Small intestine (tissue), 7 donors: ENCODE measurements around the gene CLK2. TPM values are rescaled to one million over a fixed set of nuclear protein-coding genes. Genes with fewer than 3 reads are reported as not detected.
A peak's percentile ranks its signal among the peaks of the same experiment; 100 is the strongest.
"Not testable (repeated sequence)": the region's sequence is repeated elsewhere in the genome, so short reads cannot be mapped to it uniquely, and the experiment has no call there.

ENCODE experiments used
- DNase-seq, 2 donors: peaks; one replicate each; pipeline versions ENCODE4 v3.0.0 to v3.0.0-alpha.2; 2013
- FAIRE-seq: peaks from 2 replicates; lab custom pipeline; 2012; peaks lifted over from hg19 to GRCh38; lab: Jason Lieb, UNC
- H3K27ac ChIP-seq, 3 donors: one replicate each; pipeline ENCODE4 v1.5.1; 2013; ENCODE audit warnings: low read length in 2 of 3, mild to moderate bottlenecking in 2 of 3, control low read depth in 1 of 3, inconsistent platforms in 1 of 3, low read depth in 1 of 3, moderate library complexity in 1 of 3
- H3K27me3 ChIP-seq, 3 donors: one replicate each; pipeline ENCODE4 v1.6.1; 2013; ENCODE audit warnings: low read length in 3 of 3, inconsistent platforms in 1 of 3; ENCODE audit not compliant: control insufficient read depth in 3 of 3, insufficient read depth in 3 of 3
- H3K36me3 ChIP-seq, 3 donors: one replicate each; pipeline ENCODE4 v1.6.1; 2013; ENCODE audit warnings: low read length in 3 of 3, inconsistent platforms in 1 of 3, low read depth in 1 of 3, mild to moderate bottlenecking in 1 of 3, moderate library complexity in 1 of 3; ENCODE audit not compliant: control insufficient read depth in 3 of 3, insufficient read depth in 2 of 3
- H3K4me1 ChIP-seq, 3 donors: one replicate each; pipeline ENCODE4 v1.6.1; 2013; ENCODE audit warnings: low read length in 2 of 3, inconsistent platforms in 1 of 3, low read depth in 1 of 3, mild to moderate bottlenecking in 1 of 3, moderate library complexity in 1 of 3; ENCODE audit not compliant: control insufficient read depth in 3 of 3, insufficient read depth in 2 of 3
- H3K4me3 ChIP-seq, 3 donors: one replicate each; pipeline ENCODE4 v1.5.1; 2013; ENCODE audit warnings: low read length in 3 of 3, control low read depth in 1 of 3, inconsistent platforms in 1 of 3, low read depth in 1 of 3, mild to moderate bottlenecking in 1 of 3, moderate library complexity in 1 of 3
- H3K9me3 ChIP-seq, 2 donors: one replicate each; pipeline ENCODE4 v1.6.1; 2013; ENCODE audit warnings: low read depth in 1 of 2, low read length in 1 of 2; ENCODE audit not compliant: control insufficient read depth in 2 of 2, insufficient read depth in 1 of 2
- WGBS, 3 donors: extraction: QIAGEN DNeasy Blood & Tissue Kit; methylation state at CpG; one replicate each; pipeline ENCODE4 v1.1.7; 2013; 5-methylcytosine and 5-hydroxymethylcytosine counted together
- polyA plus RNA-seq, 4 donors: library from polyadenylated mRNA; stranded (reverse) in 3 of 4; unstranded in 1 of 4; fragments of 200-250 nt in 3 of 4; fragments of 120-200 nt in 1 of 4; gene quantifications; one replicate each; pipeline versions ENCODE4 v1.2.1 to v1.2.3, GENCODE V29; 2013
- donor health status: healthy with polysubstance abuse.
- donor health status: control.
- donor health status: control.
- donor health status: Bipolar disorder and iron deficiency.
- donor health status: healthy.

CLK2 gene
- polyA plus RNA-seq, 4 donors, result 27.0 to 66.9 (median 37.7) TPM

DNA sequence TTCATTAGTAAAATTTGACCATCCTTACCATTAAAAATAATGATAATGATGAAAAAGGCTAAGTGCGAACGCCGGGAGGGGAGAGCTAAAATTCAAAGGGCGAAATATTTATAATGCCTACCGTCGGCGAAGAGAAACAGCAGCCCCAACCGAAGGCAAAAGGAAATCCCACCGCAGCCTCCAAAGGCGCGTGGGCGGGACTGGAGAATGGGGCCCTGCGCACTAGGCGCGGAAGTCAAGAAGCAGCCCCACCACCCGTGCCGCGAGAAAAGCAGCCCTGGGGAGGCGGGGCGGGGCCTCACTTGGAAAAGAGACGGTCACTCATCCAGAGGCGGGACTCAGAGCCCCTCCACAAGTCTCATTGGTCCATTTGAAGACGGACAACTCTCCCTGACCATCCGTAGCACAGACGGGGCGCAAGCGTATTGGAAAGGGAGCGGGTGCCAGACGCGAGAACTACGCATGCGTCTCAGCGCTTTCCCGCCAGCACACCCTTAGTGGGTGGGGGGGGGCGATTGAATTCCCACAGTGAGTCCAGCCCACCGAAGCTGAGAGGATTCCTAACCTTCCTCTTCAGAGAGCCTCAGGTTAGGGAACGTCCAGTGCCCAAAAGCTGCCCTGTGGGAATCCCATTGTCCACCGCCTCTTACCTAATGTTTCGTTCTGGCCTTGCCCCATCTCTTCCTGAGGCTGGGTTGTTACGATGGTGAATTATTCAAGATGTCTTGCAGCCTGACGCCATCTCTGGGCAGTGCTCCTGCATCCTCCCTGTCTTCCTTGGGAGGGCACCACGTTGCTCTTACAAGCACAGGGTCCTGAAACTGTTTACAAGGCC is 45.8 kb downstream of the CLK2 start:
- no peak for FAIRE-seq
- H3K27me3 ChIP-seq, result no peaks in the 10 kb centered on the region
- peak overlapping the region; percentile 70 to 90 (median 79) for H3K27ac ChIP-seq
- DNase-seq, result peak; percentile 98 to 100
- no peaks in the 10 kb centered on the region for H3K9me3 ChIP-seq
- H3K4me3 ChIP-seq, result peak overlapping the region; percentile 17 to 61 (median 56)
- 1 to 3% (median 2%) methylated on average over 41 to 42 of the region's 42 CpGs for WGBS, 3 donors
- H3K36me3 ChIP-seq, result no peaks in the 10 kb centered on the region
- H3K4me1 ChIP-seq, result peaks cover 0 to 15% (median 0%) of the 10 kb centered on the region in 3 donors

DNA sequence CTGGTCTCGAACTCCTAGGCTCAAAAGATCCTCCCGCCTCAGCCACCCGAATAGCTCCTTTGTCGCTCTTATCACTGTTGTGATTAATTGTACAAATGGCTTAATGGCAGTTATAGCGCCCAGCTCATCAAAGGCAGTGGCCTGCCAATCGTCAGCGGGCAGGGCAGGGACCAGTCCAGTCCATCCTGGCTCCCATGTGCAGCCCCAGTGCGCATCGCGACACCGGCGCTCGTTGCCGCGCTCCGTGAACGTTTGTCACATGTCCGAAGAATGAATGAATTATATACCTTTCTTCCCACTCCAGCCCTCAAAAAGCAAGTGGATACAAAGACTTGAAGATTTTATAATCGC is 46.4 kb downstream of the CLK2 start:
- peaks cover 0 to 15% (median 0%) of the 10 kb centered on the region in 3 donors for H3K4me1 ChIP-seq
- H3K9me3 ChIP-seq, result no peaks in the 10 kb centered on the region
- 0 to 1% (median 0%) methylated on average over 19 of the region's 19 CpGs for WGBS, 3 donors
- H3K4me3 ChIP-seq, result peak overlapping the region; percentile 17 to 61 (median 56)
- H3K36me3 ChIP-seq, result no peaks in the 10 kb centered on the region
- FAIRE-seq (no peak), DNase-seq (peak; percentile 75 to 83)
- no peaks in the 10 kb centered on the region for H3K27me3 ChIP-seq
- H3K27ac ChIP-seq, result peak overlapping the region; percentile 70 to 90 (median 79)

DNA sequence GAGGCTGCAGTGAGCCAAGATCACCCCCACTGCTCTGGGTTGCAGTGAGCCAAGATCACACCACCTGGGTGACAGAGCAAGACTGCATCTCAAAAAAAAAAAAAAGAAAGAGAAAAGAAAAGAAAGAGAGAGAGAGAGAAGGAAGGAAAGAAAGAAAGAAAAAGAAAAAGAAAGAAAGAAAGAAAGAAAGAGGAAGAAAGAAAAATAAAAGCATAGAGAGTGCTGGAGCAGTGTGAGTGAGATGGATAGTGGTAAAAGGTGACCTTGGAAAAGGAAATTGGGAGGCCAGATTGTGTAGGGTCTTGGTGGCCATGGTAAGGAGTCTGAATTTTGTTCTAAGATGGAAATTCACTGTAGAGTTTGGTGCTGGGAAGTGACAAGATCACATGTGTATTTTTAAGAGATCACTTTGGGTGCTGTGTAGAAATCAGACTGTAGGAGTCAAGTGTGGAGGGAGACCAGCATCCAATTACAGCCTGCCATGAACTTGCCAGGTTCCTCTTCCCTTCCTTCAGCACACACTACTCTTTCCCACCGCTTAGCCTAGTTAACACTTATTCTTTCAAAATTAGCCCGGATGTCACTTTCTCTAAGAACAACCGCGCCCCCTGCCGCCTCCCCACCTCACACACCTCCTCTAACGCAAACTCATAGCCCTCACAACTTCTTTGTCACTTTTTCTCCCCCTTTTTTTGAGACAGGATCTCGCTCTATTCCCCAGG is 47.0 kb downstream of the CLK2 start:
- Histone ChIP-seq H3K27me3 (no peaks in the 10 kb centered on the region), H3K9me3 (no peaks in the 10 kb centered on the region), H3K4me3 (peak overlapping the region; percentile 17 to 61 (median 56)), H3K4me1 (peaks cover 0 to 15% (median 0%) of the 10 kb centered on the region in 3 donors), H3K36me3 (no peaks in the 10 kb centered on the region), H3K27ac (peak overlapping the region in 2 of 3 donors; percentile 79 to 90)
- WGBS, 3 donors, result 0 to 1% (median 0%) methylated on average over 7 of the region's 7 CpGs
- DNase-seq, result peak in 1 of 2 donors; percentile 76
- no peak for FAIRE-seq

DNA sequence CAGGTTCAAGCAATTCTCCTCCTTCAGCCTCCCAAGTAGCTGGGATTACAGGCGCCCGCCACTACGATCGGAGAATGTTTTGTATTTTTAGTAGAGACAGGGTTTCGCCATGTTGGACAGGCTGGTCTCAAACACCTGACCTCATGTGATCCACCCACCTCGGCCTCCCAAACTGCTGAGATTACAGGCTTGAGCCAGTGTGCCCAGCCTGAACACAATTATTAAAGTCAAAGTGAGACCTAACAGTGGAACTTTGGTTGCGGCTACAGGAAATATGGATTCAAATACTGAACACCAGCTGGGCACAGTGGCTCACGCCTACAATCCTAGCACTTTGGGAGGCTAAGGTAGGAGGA is 47.9 kb downstream of the CLK2 start:
- H3K27ac ChIP-seq, result not testable (repeated sequence)

DNA sequence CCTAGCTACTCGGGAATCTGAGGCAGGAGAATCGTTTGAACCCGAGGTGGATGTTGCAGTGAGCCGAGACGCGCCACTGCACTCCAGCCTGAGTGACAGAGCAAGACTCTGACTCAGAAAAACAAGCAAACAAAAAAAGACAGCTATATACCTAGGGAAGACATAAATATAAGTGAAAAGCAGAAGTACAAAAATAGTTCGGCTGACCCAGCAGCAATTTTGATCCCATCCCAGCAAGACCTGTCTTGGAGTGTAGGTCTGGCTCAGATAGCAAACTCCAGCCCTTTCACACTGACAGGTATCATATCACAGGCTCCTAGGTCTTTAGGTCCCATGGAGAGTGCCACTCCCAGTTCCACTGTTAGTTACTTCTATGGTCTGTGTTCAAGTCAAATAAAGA is 50.3 kb downstream of the CLK2 start:
- no peaks in the 10 kb centered on the region for H3K36me3 ChIP-seq
- no peak overlapping the region for H3K27ac ChIP-seq
- no peaks in the 10 kb centered on the region for H3K9me3 ChIP-seq
- FAIRE-seq (no peak), DNase-seq (no peak)
- H3K4me3 ChIP-seq, result no peak overlapping the region
- H3K4me1 ChIP-seq, result peaks cover 0 to 20% (median 0%) of the 10 kb centered on the region in 3 donors
- H3K27me3 ChIP-seq, result no peaks in the 10 kb centered on the region
- WGBS, 3 donors, result 77 to 92% (median 86%) methylated on average over 7 of the region's 7 CpGs

More for the DNA sequence above, 47.9 kb downstream of the CLK2 start:
- H3K4me1 ChIP-seq, result peaks cover 0 to 15% (median 0%) of the 10 kb centered on the region in 3 donors
- WGBS, 3 donors, result 93 to 96% (median 95%) methylated on average over 8 of the region's 8 CpGs
- not testable (repeated sequence) for H3K4me3 ChIP-seq, H3K9me3 ChIP-seq, H3K27me3 ChIP-seq, DNase-seq, FAIRE-seq, H3K36me3 ChIP-seq

DNA sequence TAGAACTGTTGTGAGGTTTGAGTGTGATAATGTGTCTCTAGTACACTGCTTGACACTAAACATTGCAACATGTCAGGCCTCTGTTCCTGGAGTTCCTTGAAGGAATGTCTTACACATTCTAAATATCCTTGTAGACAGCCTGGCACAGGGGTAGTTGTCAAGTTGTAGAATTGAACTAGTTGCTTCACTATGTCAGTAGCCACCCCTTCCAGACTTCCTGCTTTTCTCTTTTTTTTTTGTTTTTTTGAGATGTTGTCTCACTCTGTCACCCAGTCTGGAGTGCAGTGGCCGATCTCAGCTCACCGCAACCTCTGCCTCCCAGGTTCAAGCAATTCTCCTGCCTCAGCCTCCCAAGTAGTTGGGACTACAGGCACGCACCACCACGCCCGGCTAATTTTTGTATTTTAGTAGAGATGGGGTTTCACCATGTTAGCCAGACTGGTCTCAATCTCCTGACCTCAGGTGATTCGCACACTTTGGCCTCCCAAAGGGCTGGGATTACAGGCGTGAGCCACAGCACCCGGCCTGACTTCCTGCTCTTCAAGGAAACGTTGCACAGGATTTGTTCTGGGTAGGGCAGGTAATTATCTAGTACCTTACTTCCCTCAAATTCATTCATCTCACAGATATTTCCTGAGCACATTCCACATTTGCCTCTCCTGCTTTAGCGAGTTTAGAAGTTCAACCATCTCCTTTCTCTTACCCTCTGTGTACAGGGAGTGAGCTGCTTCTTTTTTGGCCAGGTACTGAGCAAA is 52.9 kb downstream of the CLK2 start:
- not testable (repeated sequence) for H3K4me3 ChIP-seq, FAIRE-seq, H3K27me3 ChIP-seq, H3K9me3 ChIP-seq
- DNase-seq, result peak in 1 of 2 donors; percentile 77
- Histone ChIP-seq H3K4me1 (peaks cover 0 to 10% (median 0%) of the 10 kb centered on the region in 3 donors), H3K36me3 (peaks cover 0 to 13% (median 0%) of the 10 kb centered on the region in 3 donors), H3K27ac (peak overlapping the region in 2 of 3 donors; percentile 37 to 51)
- 61 to 72% (median 72%) methylated on average over 10 of the region's 10 CpGs for WGBS, 3 donors

DNA sequence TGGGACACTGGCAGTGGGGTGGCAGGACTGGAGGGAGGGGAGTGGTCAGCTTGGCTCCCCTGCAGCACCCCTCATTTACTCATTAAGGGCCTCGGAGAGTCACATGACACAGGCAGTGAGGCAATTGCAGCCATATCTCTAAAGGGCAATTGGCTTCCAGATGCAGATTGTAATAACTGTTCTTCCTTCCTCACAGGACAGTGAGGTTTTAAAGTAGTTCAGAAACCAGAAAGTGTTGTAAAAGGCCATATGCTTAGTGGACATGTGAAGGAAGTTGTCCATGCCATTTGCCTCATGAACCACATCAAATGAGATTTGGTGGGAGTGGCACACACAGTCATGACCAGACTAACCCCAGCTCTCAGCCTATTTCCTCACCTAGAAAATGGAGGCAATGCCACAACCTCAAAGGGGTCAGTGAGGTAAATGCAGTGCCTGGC is 53.7 kb downstream of the CLK2 start:
- peaks cover 0 to 7% (median 0%) of the 10 kb centered on the region in 3 donors for H3K4me1 ChIP-seq
- 5 to 20% (median 15%) methylated on average over 1 of the region's 1 CpG for WGBS, 3 donors
- H3K27me3 ChIP-seq, result no peaks in the 10 kb centered on the region
- peak overlapping the region in 1 of 3 donors; percentile 43 for H3K4me3 ChIP-seq
- H3K27ac ChIP-seq, result peak overlapping the region in 2 of 3 donors; percentile 51 to 71
- FAIRE-seq (no peak), DNase-seq (peak; percentile 38 to 87)
- peaks cover 0 to 21% (median 0%) of the 10 kb centered on the region in 3 donors for H3K36me3 ChIP-seq
- no peaks in the 10 kb centered on the region for H3K9me3 ChIP-seq
